C4-2B (cell line): ENCODE data around the gene MEN1.

Experiments used
- ZFX ChIP-seq: fragments of 450-650 bp; IDR thresholded peaks from 2 replicates; pipeline ENCODE4 v1.6.1; 2017
- TF ChIP-seq, protein P1 (sequence below): fragments of 450-650 bp; conservative IDR thresholded peaks from 2 replicates; pipeline ENCODE4 v1.5.1; 2017; ENCODE audit warnings: mild to moderate bottlenecking

DNA sequence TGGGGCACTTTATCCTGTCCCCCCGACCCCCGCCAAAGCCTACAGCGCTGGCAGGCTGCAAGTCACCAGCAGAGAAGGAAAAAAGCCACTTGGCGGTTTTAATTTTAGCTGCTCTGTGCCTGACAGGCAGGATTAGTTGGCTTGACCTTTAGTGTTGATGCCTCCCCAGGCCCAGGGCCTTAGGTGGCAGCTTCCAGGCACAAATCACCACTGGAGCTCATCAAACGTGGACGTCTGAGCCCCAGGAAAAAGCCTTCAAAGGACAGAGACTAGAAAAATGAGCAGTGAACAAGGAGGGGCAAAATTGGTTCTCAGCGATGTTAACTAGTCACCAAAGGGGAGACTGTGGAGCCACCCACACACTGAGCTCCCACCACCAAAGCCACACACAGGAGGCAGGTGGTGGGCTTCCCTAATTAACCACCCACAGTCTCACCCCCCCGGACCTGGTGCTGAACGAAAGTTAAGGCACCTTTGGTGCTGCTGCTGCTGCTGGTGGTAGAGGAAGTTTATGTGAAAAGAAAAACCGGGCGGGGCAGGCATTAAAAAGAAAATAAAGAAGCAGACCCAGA lies 46.2 kb downstream of the MEN1 start:
- TF ChIP-seq, protein P1, sequence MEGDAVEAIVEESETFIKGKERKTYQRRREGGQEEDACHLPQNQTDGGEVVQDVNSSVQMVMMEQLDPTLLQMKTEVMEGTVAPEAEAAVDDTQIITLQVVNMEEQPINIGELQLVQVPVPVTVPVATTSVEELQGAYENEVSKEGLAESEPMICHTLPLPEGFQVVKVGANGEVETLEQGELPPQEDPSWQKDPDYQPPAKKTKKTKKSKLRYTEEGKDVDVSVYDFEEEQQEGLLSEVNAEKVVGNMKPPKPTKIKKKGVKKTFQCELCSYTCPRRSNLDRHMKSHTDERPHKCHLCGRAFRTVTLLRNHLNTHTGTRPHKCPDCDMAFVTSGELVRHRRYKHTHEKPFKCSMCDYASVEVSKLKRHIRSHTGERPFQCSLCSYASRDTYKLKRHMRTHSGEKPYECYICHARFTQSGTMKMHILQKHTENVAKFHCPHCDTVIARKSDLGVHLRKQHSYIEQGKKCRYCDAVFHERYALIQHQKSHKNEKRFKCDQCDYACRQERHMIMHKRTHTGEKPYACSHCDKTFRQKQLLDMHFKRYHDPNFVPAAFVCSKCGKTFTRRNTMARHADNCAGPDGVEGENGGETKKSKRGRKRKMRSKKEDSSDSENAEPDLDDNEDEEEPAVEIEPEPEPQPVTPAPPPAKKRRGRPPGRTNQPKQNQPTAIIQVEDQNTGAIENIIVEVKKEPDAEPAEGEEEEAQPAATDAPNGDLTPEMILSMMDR, result no peak
- TF ChIP-seq ZFX, result no peak
